LNCaP clone FGC (cell line): ENCODE results near the gene YPEL2.

Experiments used
- DNase-seq: peaks from one replicate; pipeline ENCODE4 v3.0.0-alpha.2; 2011; ENCODE audit warnings: low read depth
- H3K4me3 ChIP-seq: 2 replicates; pipeline ENCODE4 v1.5.1; 2011; ENCODE audit warnings: mild to moderate bottlenecking, low read depth, low read length, control low read depth
- CTCF ChIP-seq: IDR thresholded peaks from 2 replicates; pipeline ENCODE4 v1.5.1; 2012; ENCODE audit warnings: mild to moderate bottlenecking; ENCODE audit not compliant: control insufficient read depth, insufficient read depth; ENCODE audit errors: extremely low read depth

Gene YPEL2

GRCh38 chr17:59431601-59432000, 100.1 kb downstream of the YPEL2 start:
- DNase-seq: no peak
- no peak overlapping the region for H3K4me3 ChIP-seq
- no peak for TF ChIP-seq CTCF

DNA sequence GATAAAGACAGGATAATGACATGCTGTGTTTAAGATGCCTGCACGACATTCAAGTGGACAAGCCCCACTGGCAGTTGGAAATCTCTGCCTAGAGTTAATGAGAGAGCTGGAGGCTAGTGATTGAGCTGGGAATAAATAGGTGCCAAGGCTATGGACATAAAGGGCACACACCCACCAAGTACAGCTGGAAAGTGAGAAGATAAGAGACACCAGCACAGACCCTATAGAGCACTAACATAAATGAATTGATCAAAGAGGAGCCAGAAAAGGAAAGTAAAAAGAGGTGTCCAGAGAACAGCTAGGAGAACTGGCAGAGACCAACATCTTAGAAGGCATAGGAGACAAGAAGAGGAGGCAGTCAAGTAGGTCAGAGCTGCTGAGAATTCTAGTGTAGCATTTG, 101.2 kb downstream of the YPEL2 start:
- DNase-seq: no peak
- H3K4me3 ChIP-seq: no peak overlapping the region
- TF ChIP-seq CTCF: no peak

DNA sequence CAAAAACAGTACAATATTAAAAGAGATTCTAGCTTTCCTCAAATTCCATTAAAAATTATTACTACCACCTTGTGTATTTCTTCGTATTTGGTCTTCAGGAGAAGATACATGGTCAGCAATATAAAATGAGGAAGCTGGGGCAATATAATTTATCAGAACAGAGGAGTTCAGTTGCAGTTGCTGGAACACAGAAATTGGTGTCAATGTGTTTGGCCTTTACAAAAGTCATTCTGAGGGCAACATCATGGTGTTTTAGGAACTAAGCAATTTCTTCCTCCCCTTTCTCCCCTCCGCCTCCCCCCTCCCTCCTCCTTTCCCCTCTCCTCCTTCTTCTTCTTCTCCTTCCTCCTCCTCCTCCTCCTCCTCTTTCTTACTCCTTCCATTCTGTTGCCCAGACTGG, 102.1 kb downstream of the YPEL2 start:
- TF ChIP-seq CTCF: no peak

GRCh38 chr17:59434429-59434828, 103.0 kb downstream of the YPEL2 start:
- no peak for DNase-seq
- TF ChIP-seq CTCF: no peak
- H3K4me3 ChIP-seq: no peak overlapping the region

More for the DNA sequence above, 102.1 kb downstream of the YPEL2 start:
- H3K4me3 ChIP-seq: no peak overlapping the region
- DNase-seq: no peak

DNA sequence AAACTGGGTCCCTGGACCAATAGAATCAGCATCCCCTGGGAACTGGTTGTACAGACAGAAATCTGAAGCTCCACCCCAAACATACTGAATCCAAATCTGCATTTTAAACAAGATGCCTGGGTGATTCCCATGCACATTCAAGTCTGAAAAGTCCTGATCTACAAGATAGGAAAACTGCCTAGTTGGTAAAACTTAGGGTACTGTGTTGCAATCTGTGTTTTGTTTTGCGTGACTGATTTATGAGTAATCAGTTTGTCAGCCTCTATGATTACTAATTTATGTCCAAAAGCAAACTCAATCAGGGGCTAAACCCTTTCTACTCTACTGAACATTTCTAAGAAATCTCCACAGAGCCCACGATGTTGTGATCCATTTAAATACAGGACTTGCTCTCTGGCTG, 103.8 kb downstream of the YPEL2 start:
- DNase-seq: no peak
- TF ChIP-seq CTCF: no peak
- H3K4me3 ChIP-seq: no peak overlapping the region

GRCh38 chr17:59436900-59437299, 105.4 kb downstream of the YPEL2 start:
- no peak for TF ChIP-seq CTCF
- no peak overlapping the region for H3K4me3 ChIP-seq
- DNase-seq: no peak

GRCh38 chr17:59437791-59438281, 106.4 kb downstream of the YPEL2 start:
- no peak for DNase-seq
- TF ChIP-seq CTCF: no peak
- H3K4me3 ChIP-seq: no peak overlapping the region
